Gastroesophageal sphincter (tissue), 3 donors: ENCODE data around the gene TMEM115.

Source experiments
- CTCF ChIP-seq, 4 experiments: fragments of 200-600 bp in 2 of 4; fragments of 450-650 bp in 2 of 4; sonication (generic) in 1 of 4; IDR thresholded peaks; one replicate each; pipeline ENCODE4 v1.5.1; 2017 to 2019; ENCODE audit warnings: antibody characterized with exemption in 4 of 4, mild to moderate bottlenecking in 2 of 4, moderate library complexity in 2 of 4
- EP300 ChIP-seq: sonication (generic); formaldehyde crosslinking; IDR thresholded peaks from one replicate; pipeline ENCODE4 v1.6.1; 2017; ENCODE audit warnings: antibody characterized with exemption, mild to moderate bottlenecking
- POLR2A ChIP-seq, 2 donors: fragments of 450-650 bp; IDR thresholded peaks; one replicate each; pipeline ENCODE4 v1.6.1; 2017; ENCODE audit warnings: antibody characterized with exemption in 2 of 2, mild to moderate bottlenecking in 2 of 2, moderate library complexity in 1 of 2

GRCh38 chr3:50359760-50360110, 414 bp upstream of the TMEM115 start:
- no peak for TF ChIP-seq CTCF (IDR thresholded peaks at IDR 0.05)
- no peak for TF ChIP-seq POLR2A (IDR thresholded peaks at IDR 0.05)
- no peak for TF ChIP-seq EP300
